ENCODE measurements around the gene ULK1. TPM values are rescaled to one million over a fixed set of nuclear protein-coding genes. Genes with fewer than 3 reads are reported as not detected.

The ULK1 gene
- total RNA-seq, 1 donor from 2014 or later, result 4.9 TPM

- Histone ChIP-seq H4K20me1 (ENCODE audit: low read depth) (peaks cover 90% of the 10 kb centered on the region), H3K4me1 (no peaks in the 10 kb centered on the region), H3K4me3 (no peak overlapping the region), H2AFZ (replicated peaks) (no peak overlapping the region), H3K36me3 (no peaks in the 10 kb centered on the region), H3K27me3 (no peaks in the 10 kb centered on the region), H3K79me2 (ENCODE audit: low read depth) (peaks cover 35% of the 10 kb centered on the region), H3K27ac (no peak overlapping the region), H3K9me3 (ENCODE audit: low read depth) (no peaks in the 10 kb centered on the region), H3F3A (ENCODE audit: low read depth) (no peaks in the 10 kb centered on the region), H3K4me2 (no peak overlapping the region), H3K9ac (no peak overlapping the region)
- Mint-ChIP-seq H3K36me3 (peaks cover 5% of the 10 kb centered on the region), H3K4me3 (no peak overlapping the region), H3K9me3 (no peaks in the 10 kb centered on the region), H3K4me1 (no peaks in the 10 kb centered on the region), H3K27ac (no peak overlapping the region), H3K27me3 (ENCODE audit: insufficient read depth, low read depth) (peaks cover 2% of the 10 kb centered on the region)
- no peak for DNase-seq (ENCODE audit: low spot score)
- TF ChIP-seq EZH2 (IDR thresholded peaks at IDR 0.05) (no peak), EZH2phosphoT487 (IDR thresholded peaks at IDR 0.05) (no peak), CTCF (IDR thresholded peaks at IDR 0.05) (no peak)
These were observed 8.2 kb downstream of the ULK1 start for GRCh38 chr12:131902332-131903241.

- H3K4me1 ChIP-seq, result no peaks in the 10 kb centered on the region
- TF ChIP-seq EZH2phosphoT487 (IDR thresholded peaks at IDR 0.05) (no peak), CTCF (IDR thresholded peaks at IDR 0.05) (no peak), EZH2 (IDR thresholded peaks at IDR 0.05) (no peak)
- Mint-ChIP-seq H3K4me1 (no peaks in the 10 kb centered on the region), H3K4me3 (no peak overlapping the region), H3K9me3 (no peaks in the 10 kb centered on the region), H3K27me3 (ENCODE audit: insufficient read depth, low read depth) (peaks cover 2% of the 10 kb centered on the region), H3K36me3 (peaks cover 5% of the 10 kb centered on the region), H3K27ac (no peak overlapping the region)
- no peak overlapping the region for H3K4me3 ChIP-seq
- no peak for DNase-seq (ENCODE audit: low spot score)
- H3K36me3 ChIP-seq, result no peaks in the 10 kb centered on the region
- peaks cover 82% of the 10 kb centered on the region for H4K20me1 ChIP-seq (ENCODE audit: low read depth)
- no peak overlapping the region for H3K9ac ChIP-seq
- no peaks in the 10 kb centered on the region for H3K27me3 ChIP-seq
- no peak overlapping the region for H2AFZ ChIP-seq (replicated peaks)
- H3K4me2 ChIP-seq, result no peak overlapping the region
- no peaks in the 10 kb centered on the region for H3F3A ChIP-seq (ENCODE audit: low read depth)
- H3K9me3 ChIP-seq (ENCODE audit: low read depth), result no peaks in the 10 kb centered on the region
- peaks cover 28% of the 10 kb centered on the region for H3K79me2 ChIP-seq (ENCODE audit: low read depth)
- no peak overlapping the region for H3K27ac ChIP-seq
These were observed 9.1 kb downstream of the ULK1 start for GRCh38 chr12:131903270-131904255.

- no peaks in the 10 kb centered on the region for H3K9me3 Mint-ChIP-seq
- H3K9me3 ChIP-seq (ENCODE audit: low read depth), result no peaks in the 10 kb centered on the region
- H2AFZ ChIP-seq (replicated peaks), result no peak overlapping the region
- H3K4me3 ChIP-seq, result no peak overlapping the region
- H3K36me3 Mint-ChIP-seq, result peaks cover 5% of the 10 kb centered on the region
- no peak overlapping the region for H3K4me3 Mint-ChIP-seq
- H3K27me3 Mint-ChIP-seq (ENCODE audit: insufficient read depth, low read depth), result peaks cover 2% of the 10 kb centered on the region
- H3K9ac ChIP-seq, result no peak overlapping the region
- no peaks in the 10 kb centered on the region for H3F3A ChIP-seq (ENCODE audit: low read depth)
- H3K36me3 ChIP-seq, result no peaks in the 10 kb centered on the region
- no peak for DNase-seq (ENCODE audit: low spot score)
- H3K27me3 ChIP-seq, result no peaks in the 10 kb centered on the region
- H3K4me1 ChIP-seq, result no peaks in the 10 kb centered on the region
- no peak for TF ChIP-seq CTCF (IDR thresholded peaks at IDR 0.05)
- TF ChIP-seq EZH2 (IDR thresholded peaks at IDR 0.05), result no peak
- no peak for TF ChIP-seq EZH2phosphoT487 (IDR thresholded peaks at IDR 0.05)
- peaks cover 25% of the 10 kb centered on the region for H3K79me2 ChIP-seq (ENCODE audit: low read depth)
- H3K4me1 Mint-ChIP-seq, result no peaks in the 10 kb centered on the region
- H4K20me1 ChIP-seq (ENCODE audit: low read depth), result peaks cover 81% of the 10 kb centered on the region
- no peak overlapping the region for H3K27ac ChIP-seq
- H3K4me2 ChIP-seq, result no peak overlapping the region
- no peak overlapping the region for H3K27ac Mint-ChIP-seq
These were observed 9.9 kb downstream of the ULK1 start for GRCh38 chr12:131904346-131904745.
